HCT116 (cell line): ENCODE measurements around the gene TGM1. TPM values are rescaled to one million over a fixed set of nuclear protein-coding genes. Genes with fewer than 3 reads are reported as not detected.

ENCODE experiments used
- ATAC-seq: fragments of 200-7000 bp; cut with Tn5 transposase; 2 replicates; pipeline ENCODE4 v1.9.1; 2020; ENCODE audit warnings: mild to moderate bottlenecking, moderate library complexity
- BruUV-seq: library from RNA; stranded (reverse); fragments of 400-500 nt; replicated peaks from 2 replicates; lab custom pipeline; 2021; lab: Mats Ljungman, UMichigan
- CTCF ChIA-PET: fragments of 300-600 bp; sonication (Branson Sonifier 250); formaldehyde crosslinking; loops from one replicate; lab custom pipeline; 2021; ENCODE audit warnings: antibody characterized with exemption; lab: Charles Lee
- POLR2A ChIA-PET: fragments of 300-600, 350-600 bp; sonication (Branson Sonifier 250); formaldehyde crosslinking; loops from one replicate; lab custom pipeline; 2021; ENCODE audit warnings: antibody characterized with exemption; lab: Charles Lee
- RAD21 ChIA-PET, 2 experiments: fragments of 300-600 bp; sonication (Branson Sonifier 250); formaldehyde crosslinking; loops; one replicate each; lab custom pipeline; 2023; ENCODE audit warnings: low total read pairs in 2 of 2; ENCODE audit not compliant: uncharacterized antibody in 2 of 2, unreplicated experiment in 2 of 2, low non-redundant PET in 1 of 2; lab: Charles Lee
- DNase-seq: peaks from one replicate; pipeline ENCODE4 v3.0.0-alpha.2; 2010; ENCODE audit warnings: low read depth, low spot score
- H2AFZ ChIP-seq: fragments of 200-600 bp; shearing (Covaris generic), sonication (generic); 2 replicates; pipeline ENCODE4 v1.6.1; 2017; ENCODE audit warnings: low read depth, mixed run types, mixed read lengths, antibody characterized with exemption, low read length; ENCODE audit not compliant: poor library complexity, severe bottlenecking
- H3K27ac ChIP-seq: 2 replicates; pipeline ENCODE4 v1.5.1; 2012; ENCODE audit warnings: low read depth, low read length
- H3K27me3 ChIP-seq: fragments of 200-600 bp; sonication (generic); 2 replicates; pipeline ENCODE4 v1.6.1; 2016; ENCODE audit warnings: mixed run types, low read length, mixed read lengths; ENCODE audit not compliant: insufficient read depth
- H3K36me3 ChIP-seq, 2 experiments: fragments of 200-500 bp in 1 of 2; fragments of 200-600 bp in 1 of 2; sonication (Bioruptor generic) in 1 of 2; sonication (generic) in 1 of 2; 2 replicates each; pipeline versions ENCODE4 v1.5.1 to v1.6.1; 2014 to 2016; ENCODE audit warnings: low read length in 2 of 2, inconsistent platforms in 1 of 2, mixed read lengths in 1 of 2, mixed run types in 1 of 2; ENCODE audit not compliant: insufficient read depth in 2 of 2, control insufficient read depth in 1 of 2
- H3K4me1 ChIP-seq, 2 experiments: fragments of 200-600 bp in 1 of 2; sonication (generic) in 1 of 2; 2 replicates each; pipeline versions ENCODE4 v1.5.1 to v1.6.1; 2012 to 2017; ENCODE audit warnings: low read length in 2 of 2, inconsistent platforms in 1 of 2, mild to moderate bottlenecking in 1 of 2, mixed read lengths in 1 of 2, mixed run types in 1 of 2, moderate library complexity in 1 of 2; ENCODE audit not compliant: insufficient read depth in 2 of 2, control insufficient read depth in 1 of 2
- H3K4me2 ChIP-seq: fragments of 200-600 bp; sonication (generic); 2 replicates; pipeline ENCODE4 v1.6.1; 2017; ENCODE audit warnings: mixed run types, low read length, mixed read lengths
- H3K4me3 ChIP-seq, 2 experiments: fragments of 200-600 bp in 1 of 2; sonication (generic) in 1 of 2; replicated peaks in 1 of 2; 2 replicates each; pipeline ENCODE4 v1.5.1; 2011 to 2016; ENCODE audit warnings: low read length in 2 of 2, control low read depth in 1 of 2, low read depth in 1 of 2, mild to moderate bottlenecking in 1 of 2, mixed read lengths in 1 of 2, mixed run types in 1 of 2
- H3K79me2 ChIP-seq: fragments of 200-600 bp; sonication (generic); 2 replicates; pipeline ENCODE4 v1.6.1; 2017; ENCODE audit warnings: mild to moderate bottlenecking, mixed run types, low read length, moderate library complexity, mixed read lengths; ENCODE audit not compliant: insufficient read depth
- H3K9ac ChIP-seq: fragments of 200-600 bp; sonication (generic); 2 replicates; pipeline ENCODE4 v1.6.1; 2016; ENCODE audit warnings: low read length, mixed read lengths
- H3K9me2 ChIP-seq: fragments of 200-600 bp; sonication (generic), shearing (Covaris generic); 2 replicates; pipeline ENCODE4 v1.6.1; 2017; ENCODE audit warnings: mixed run types, mild to moderate bottlenecking, moderate library complexity; ENCODE audit not compliant: insufficient read depth
- H3K9me3 ChIP-seq, 2 experiments: fragments of 200-500 bp in 1 of 2; fragments of 200-600 bp in 1 of 2; sonication (Bioruptor generic) in 1 of 2; sonication (generic) in 1 of 2; 2 replicates each; pipeline ENCODE4 v1.6.1; 2014 to 2017; ENCODE audit warnings: low read length in 2 of 2, mixed read lengths in 2 of 2, inconsistent platforms in 1 of 2, low read depth in 1 of 2, mild to moderate bottlenecking in 1 of 2, mixed run types in 1 of 2, moderate library complexity in 1 of 2; ENCODE audit not compliant: control insufficient read depth in 1 of 2, insufficient read depth in 1 of 2
- H4K20me1 ChIP-seq: fragments of 200-600 bp; sonication (generic), shearing (Covaris generic); 2 replicates; pipeline ENCODE4 v1.6.1; 2017; ENCODE audit warnings: mixed run types, mild to moderate bottlenecking, moderate library complexity; ENCODE audit not compliant: insufficient read depth
- ATF3 ChIP-seq: IDR thresholded peaks from 2 replicates; pipeline ENCODE4 v1.6.1; 2012
- CEBPB ChIP-seq: IDR thresholded peaks from 2 replicates; pipeline ENCODE4 v1.6.1; 2012; ENCODE audit warnings: low read depth
- EGR1 ChIP-seq: IDR thresholded peaks from 2 replicates; pipeline ENCODE4 v1.6.1; 2012; ENCODE audit warnings: low read depth
- ELF1 ChIP-seq: IDR thresholded peaks from 2 replicates; pipeline ENCODE4 v1.6.1; 2012; ENCODE audit warnings: low read depth, borderline replicate concordance
- FOSL1 ChIP-seq: IDR thresholded peaks from 2 replicates; pipeline ENCODE4 v1.6.1; 2012; ENCODE audit warnings: low read depth
- JUND ChIP-seq: IDR thresholded peaks from 2 replicates; pipeline ENCODE4 v1.6.1; 2012
- MAX ChIP-seq: IDR thresholded peaks from 2 replicates; pipeline ENCODE4 v1.6.1; 2012
- POLR2A ChIP-seq: IDR thresholded peaks from 2 replicates; pipeline ENCODE4 v1.7.0; 2011; ENCODE audit warnings: borderline replicate concordance; ENCODE audit not compliant: insufficient read depth, insufficient read length; ENCODE audit errors: extremely low read depth
- POLR2AphosphoS5 ChIP-seq: IDR thresholded peaks from 2 replicates; pipeline ENCODE4 v1.6.1; 2011; ENCODE audit warnings: mild to moderate bottlenecking, low read depth, low read length, moderate library complexity
- REST ChIP-seq: IDR thresholded peaks from 2 replicates; pipeline ENCODE4 v1.6.1; 2012; ENCODE audit warnings: low read depth
- SP1 ChIP-seq: IDR thresholded peaks from 2 replicates; pipeline ENCODE4 v1.6.1; 2012; ENCODE audit warnings: low read depth
- SRF ChIP-seq: IDR thresholded peaks from 2 replicates; pipeline ENCODE4 v1.6.1; 2012; ENCODE audit warnings: low read depth
- ZFX ChIP-seq: fragments of 450-650 bp; IDR thresholded peaks from 2 replicates; pipeline ENCODE4 v1.6.1; 2017
- intact Hi-C: fragments of 100-400 bp; cut with micrococcal nuclease; formaldehyde crosslinking; loops from 2 replicates; pipeline ENCODE4 v1.10.0; 2022
- total RNA-seq: library from RNA; stranded (reverse); gene quantifications from one replicate; pipeline ENCODE4 v1.2.1, GENCODE V29; 2021; ENCODE audit not compliant: unreplicated experiment

TGM1 gene
- total RNA-seq, 1 experiment from 2014 or later = 5.6 TPM

GRCh38 chr14:24278424-24278823 is 15.4 kb upstream of the TGM1 start:
- H3K27ac ChIP-seq = no peak overlapping the region

More at GRCh38 chr14:24278424-24278823, 15.4 kb upstream of the TGM1 start:
- H3K27me3 ChIP-seq = no peaks in the 10 kb centered on the region
- ChIA-PET CTCF (interaction anchor here (1.3 kb wide), 1 partner anchor 31 kb away, joined by 3 read pairs; no protein-coding TSS in a partner anchor), RAD21 (no interaction called here), POLR2A (no interaction called here)
- no peaks in the 10 kb centered on the region for H4K20me1 ChIP-seq
- no peak overlapping the region for H3K9ac ChIP-seq
- no peaks in the 10 kb centered on the region for H3K79me2 ChIP-seq
- TF ChIP-seq ZFX (no peak), MAX (no peak), EGR1 (no peak), ATF3 (no peak), POLR2A (no peak), CEBPB (no peak), FOSL1 (no peak), ELF1 (no peak), SP1 (no peak), SRF (no peak), POLR2AphosphoS5 (no peak), REST (no peak), JUND (no peak)
- no peak overlapping the region for H2AFZ ChIP-seq
- H3K4me1 ChIP-seq = peaks cover 4% of the 10 kb centered on the region in 2 experiments; a peak in 1 of 4 replicates
- intact Hi-C loops = no loop called here
- ATAC-seq (no peak), DNase-seq (no peak)
- H3K36me3 ChIP-seq = no peaks in the 10 kb centered on the region
- BruUV-seq = no TSS peak
- no peaks in the 10 kb centered on the region for H3K9me2 ChIP-seq
- no peaks in the 10 kb centered on the region for H3K9me3 ChIP-seq
- H3K4me2 ChIP-seq = no peak overlapping the region
- no peak overlapping the region for H3K4me3 ChIP-seq
